22Rv1 (cell line): ENCODE results near the gene GRM1.

ENCODE experiments used
- CTCF ChIP-seq: fragments of 450-650 bp; IDR thresholded peaks from 2 replicates; pipeline ENCODE4 v1.5.1; 2017; ENCODE audit warnings: mild to moderate bottlenecking
- ZFX ChIP-seq: fragments of 450-650 bp; IDR thresholded peaks from 2 replicates; pipeline ENCODE4 v1.6.1; 2017; ENCODE audit warnings: antibody characterized with exemption, borderline replicate concordance

GRCh38 chr6:146341493-146342230, 312.8 kb downstream of the GRM1 start:
- TF ChIP-seq CTCF (no peak), ZFX (no peak)
